H1 (cell line): ENCODE measurements around the gene LIMA1. TPM values are rescaled to one million over a fixed set of nuclear protein-coding genes. Genes with fewer than 3 reads are reported as not detected.

ENCODE experiments used
- CTCF ChIA-PET: fragments of 300-600 bp; sonication (Branson Sonifier 250); formaldehyde crosslinking; loops from one replicate; lab custom pipeline; 2021; ENCODE audit not compliant: partially characterized antibody; lab: Charles Lee
- POLR2A ChIA-PET: fragments of 300-600 bp; sonication (Branson Sonifier 250); formaldehyde crosslinking; loops from one replicate; lab custom pipeline; 2021; ENCODE audit warnings: inconsistent platforms; ENCODE audit not compliant: partially characterized antibody; lab: Charles Lee
- DNase-seq, 2 experiments: peaks; one replicate each; pipeline versions ENCODE4 v3.0.0 to v3.0.0-alpha.2; 2010 to 2022; ENCODE audit warnings: low spot score in 2 of 2, low read depth in 1 of 2, mixed read lengths in 1 of 2
- FAIRE-seq: peaks from 2 replicates; lab custom pipeline; 2011; peaks lifted over from hg19 to GRCh38; lab: Jason Lieb, UNC
- H2AFZ ChIP-seq: 2 replicates; pipeline ENCODE4 v1.8.1; 2012; ENCODE audit warnings: low read length, inconsistent platforms
- H2AK5ac ChIP-seq: 2 replicates; pipeline ENCODE4 v1.6.1; 2013; ENCODE audit warnings: low read depth, low read length
- H2BK120ac ChIP-seq: replicated peaks from 2 replicates; pipeline ENCODE3; 2013; ENCODE audit warnings: low read depth, low read length, inconsistent platforms
- H2BK12ac ChIP-seq: 2 replicates; pipeline ENCODE4 v1.6.1; 2013; ENCODE audit warnings: low read depth, low read length
- H2BK15ac ChIP-seq: 2 replicates; pipeline ENCODE4 v1.6.1; 2013; ENCODE audit warnings: low read length
- H2BK20ac ChIP-seq: 2 replicates; pipeline ENCODE4 v1.6.1; 2013; ENCODE audit warnings: low read length
- H2BK5ac ChIP-seq: 2 replicates; pipeline ENCODE4 v1.6.1; 2013; ENCODE audit warnings: low read depth, low read length
- H3K14ac ChIP-seq: 2 replicates; pipeline ENCODE4 v1.6.1; 2013; ENCODE audit warnings: inconsistent platforms; ENCODE audit not compliant: insufficient read length
- H3K18ac ChIP-seq: 2 replicates; pipeline ENCODE4 v1.6.1; 2013; ENCODE audit warnings: low read length; ENCODE audit errors: extremely low read depth
- H3K23ac ChIP-seq: 2 replicates; pipeline ENCODE4 v1.6.1; 2013; ENCODE audit warnings: inconsistent platforms; ENCODE audit not compliant: insufficient read length
- H3K23me2 ChIP-seq: 2 replicates; pipeline ENCODE4 v1.6.1; 2013; ENCODE audit warnings: low read depth, low read length
- H3K27ac ChIP-seq: 2 replicates; pipeline ENCODE4 v1.6.1; 2011; ENCODE audit warnings: low read depth, low read length, inconsistent platforms
- H3K27me3 ChIP-seq, 4 experiments: replicated peaks in 1 of 4; 1 replicate in 1 of 4; 2 replicates in 3 of 4; pipeline versions ENCODE4 v1.6.1 to v1.8.1; 2011 to 2013; ENCODE audit warnings: low read length in 3 of 4, mild to moderate bottlenecking in 3 of 4, inconsistent platforms in 2 of 4, mixed read lengths in 2 of 4, moderate library complexity in 1 of 4; ENCODE audit not compliant: control insufficient read depth in 3 of 4, insufficient read depth in 3 of 4; ENCODE audit errors: extremely low read depth in 1 of 4
- H3K36me3 ChIP-seq, 4 experiments: 2 replicates each; pipeline versions ENCODE4 v1.6.1 to v1.8.1; 2011 to 2013; ENCODE audit warnings: mild to moderate bottlenecking in 4 of 4, low read length in 3 of 4, moderate library complexity in 2 of 4, control low read depth in 1 of 4, inconsistent platforms in 1 of 4; ENCODE audit not compliant: insufficient read depth in 4 of 4, control insufficient read depth in 2 of 4
- H3K4ac ChIP-seq: replicated peaks from 2 replicates; pipeline ENCODE3; 2013; ENCODE audit warnings: low read length, low read depth, mixed read lengths, inconsistent platforms; ENCODE audit not compliant: insufficient read length
- H3K4me1 ChIP-seq, 4 experiments: replicated peaks in 1 of 4; 1 replicate in 1 of 4; 2 replicates in 3 of 4; pipeline versions ENCODE4 v1.6.1 to v1.8.1; 2011 to 2013; ENCODE audit warnings: low read length in 3 of 4, inconsistent platforms in 2 of 4, mixed read lengths in 1 of 4; ENCODE audit not compliant: insufficient read depth in 4 of 4, control insufficient read depth in 3 of 4
- H3K4me2 ChIP-seq, 2 experiments: 2 replicates each; pipeline versions ENCODE4 v1.6.1 to v1.8.1; 2011 to 2013; ENCODE audit warnings: low read depth in 2 of 2, low read length in 2 of 2, control low read depth in 1 of 2, inconsistent platforms in 1 of 2, mild to moderate bottlenecking in 1 of 2; ENCODE audit not compliant: insufficient read depth in 1 of 2
- H3K4me3 ChIP-seq, 4 experiments: fragments of 200-600, 300-600 bp in 1 of 4; sonication (generic), shearing (Covaris generic), sonication (Bioruptor Twin) in 1 of 4; 2 replicates each; pipeline versions ENCODE4 v1.5.1 to v1.8.1; 2011 to 2016; ENCODE audit warnings: low read length in 4 of 4, low read depth in 3 of 4, control low read depth in 2 of 4, inconsistent platforms in 2 of 4, mild to moderate bottlenecking in 2 of 4, mixed read lengths in 1 of 4, moderate library complexity in 1 of 4; ENCODE audit not compliant: insufficient read depth in 2 of 4; ENCODE audit errors: extremely low read depth in 1 of 4
- H3K56ac ChIP-seq: replicated peaks from 2 replicates; pipeline ENCODE3; 2013; ENCODE audit warnings: low read depth, mild to moderate bottlenecking, mixed read lengths, low read length, inconsistent platforms; ENCODE audit not compliant: insufficient read length
- H3K79me1 ChIP-seq: 2 replicates; pipeline ENCODE4 v1.6.1; 2013; ENCODE audit warnings: low read depth, low read length, control low read depth
- H3K79me2 ChIP-seq, 2 experiments: 2 replicates each; pipeline versions ENCODE4 v1.6.1 to v1.8.1; 2012 to 2013; ENCODE audit warnings: low read length in 2 of 2, mild to moderate bottlenecking in 2 of 2, inconsistent platforms in 1 of 2; ENCODE audit not compliant: insufficient read depth in 2 of 2, control insufficient read depth in 1 of 2
- H3K9ac ChIP-seq, 4 experiments: replicated peaks in 1 of 4; 1 replicate in 1 of 4; 2 replicates in 3 of 4; pipeline versions ENCODE4 v1.6.1 to v1.8.1; 2011 to 2013; ENCODE audit warnings: low read depth in 3 of 4, low read length in 3 of 4, control low read depth in 2 of 4, mild to moderate bottlenecking in 2 of 4, moderate library complexity in 2 of 4, inconsistent platforms in 1 of 4; ENCODE audit errors: extremely low read depth in 1 of 4
- H3K9me3 ChIP-seq, 2 experiments: 2 replicates each; pipeline versions ENCODE4 v1.6.1 to v1.8.1; 2012 to 2013; ENCODE audit warnings: mild to moderate bottlenecking in 2 of 2, moderate library complexity in 2 of 2, control low read depth in 1 of 2, inconsistent platforms in 1 of 2, low read depth in 1 of 2, low read length in 1 of 2, mixed read lengths in 1 of 2; ENCODE audit not compliant: insufficient read depth in 2 of 2
- H4K20me1 ChIP-seq, 2 experiments: replicated peaks in 1 of 2; 2 replicates each; pipeline versions ENCODE3 to v1.8.1; 2011 to 2013; ENCODE audit warnings: inconsistent platforms in 2 of 2, low read length in 2 of 2, mild to moderate bottlenecking in 1 of 2; ENCODE audit not compliant: insufficient read depth in 2 of 2, control insufficient read depth in 1 of 2
- H4K5ac ChIP-seq: 2 replicates; pipeline ENCODE4 v1.6.1; 2013; ENCODE audit warnings: low read length, low read depth, mixed read lengths, inconsistent platforms; ENCODE audit not compliant: insufficient read length
- H4K8ac ChIP-seq: 2 replicates; pipeline ENCODE4 v1.8.0; 2013; ENCODE audit warnings: mild to moderate bottlenecking, moderate library complexity, low read length, inconsistent platforms; ENCODE audit not compliant: insufficient read depth; ENCODE audit errors: extremely low read depth
- H4K91ac ChIP-seq: replicated peaks from 2 replicates; pipeline ENCODE3; 2013; ENCODE audit warnings: low read length, mixed read lengths, inconsistent platforms; ENCODE audit not compliant: insufficient read length
- KDM5A ChIP-seq: fragments of 200-600 bp; IDR thresholded peaks from 2 replicates; pipeline ENCODE4 v1.7.1; 2012; ENCODE audit warnings: mild to moderate bottlenecking, low read length, inconsistent platforms, mixed read lengths
- WGBS, 2 experiments: shearing (Covaris generic) in 1 of 2; methylation state at CpG; one replicate each; pipeline versions ENCODE4 v1.1.6 to v1.1.7; 2013 to 2015; ENCODE audit warnings: low lambda C conversion rate in 2 of 2, mixed read lengths in 2 of 2, inconsistent platforms in 1 of 2, low coverage in 1 of 2, missing lambda C conversion rate in 1 of 2; ENCODE audit not compliant: insufficient replicate concordance in 2 of 2, insufficient coverage in 1 of 2, insufficient read length in 1 of 2; ENCODE audit errors: extremely low coverage in 1 of 2, missing lambda C conversion rate in 1 of 2; 5-methylcytosine and 5-hydroxymethylcytosine counted together
- polyA plus RNA-seq, 7 experiments: library from polyadenylated mRNA; depleted of rRNA in 3 of 7; stranded (reverse) in 5 of 7; unstranded in 2 of 7; fragments of >200 nt in 5 of 7; fragments of 200-250 nt in 2 of 7; gene quantifications; 1 replicate in 5 of 7; 2 replicates in 1 of 7; 4 replicates in 1 of 7; pipeline versions ENCODE4 v1.2.1 to v1.2.3, GENCODE V29; 2011 to 2013; ENCODE audit warnings: missing spikeins in 2 of 7, mixed read lengths in 2 of 7
- total RNA-seq: library from RNA; stranded (reverse); fragmentation: NEBNext Ultra II Directional; extraction: Animal tissue kit (Norgen Biotek cat#: 25700); gene quantifications from 2 replicates; pipeline ENCODE4 v1.2.1, GENCODE V29; 2021

The LIMA1 gene
- total and polyA plus RNA-seq, 2 of the 8 experiments (the other 6 are each of a cell fraction or from before 2014, with no cell fraction given): 12.7 to 47.6 TPM

GRCh38 chr12:50186681-50187080, 96.6 kb downstream of the LIMA1 start:
- no peak overlapping the region for H3K18ac ChIP-seq
- H3K4me3 ChIP-seq: no peak overlapping the region
- no peaks in the 10 kb centered on the region for H3K9me3 ChIP-seq
- H4K5ac ChIP-seq: no peak overlapping the region
- H3K9ac ChIP-seq: no peak overlapping the region
- H2BK12ac ChIP-seq: no peak overlapping the region
- H3K23ac ChIP-seq: no peak overlapping the region
- H2BK5ac ChIP-seq: no peak overlapping the region
- H2BK15ac ChIP-seq: no peak overlapping the region
- no peak for FAIRE-seq
- H4K20me1 ChIP-seq: no peaks in the 10 kb centered on the region
- H3K14ac ChIP-seq: no peak overlapping the region
- H3K36me3 ChIP-seq: peaks cover 0 to 4% (median 0%) of the 10 kb centered on the region in 4 experiments; a peak in 1 of 8 replicates
- H3K27ac ChIP-seq: no peak overlapping the region
- no peaks in the 10 kb centered on the region for H3K23me2 ChIP-seq
- no peak overlapping the region for H4K8ac ChIP-seq
- H2BK120ac ChIP-seq: no peak overlapping the region
- no peak for DNase-seq
- CTCF ChIA-PET: interaction anchor here (1.1 to 3.4 kb wide), 4 partner anchors 11 to 154 kb away, joined by 3 to 13 read pairs (median 4); no protein-coding TSS in a partner anchor
- POLR2A ChIA-PET: no interaction called here
- H4K91ac ChIP-seq: no peak overlapping the region
- H3K4me2 ChIP-seq: no peak overlapping the region
- 95% methylated on average over 1 of the region's 1 CpG; no CpG with 5 or more reads in 1 of the 2 experiments for WGBS, 2 experiments
- H3K79me1 ChIP-seq: no peaks in the 10 kb centered on the region
- no peak overlapping the region for H2AK5ac ChIP-seq
- no peak overlapping the region for H3K4ac ChIP-seq
- no peaks in the 10 kb centered on the region for H3K4me1 ChIP-seq
- H2BK20ac ChIP-seq: no peak overlapping the region
- H3K27me3 ChIP-seq: no peaks in the 10 kb centered on the region
- no peaks in the 10 kb centered on the region for H3K79me2 ChIP-seq
- no peak overlapping the region for H3K56ac ChIP-seq
- H2AFZ ChIP-seq: no peak overlapping the region
- TF ChIP-seq KDM5A: no peak
